Activated T-helper 2 cell treated with anti-CD3 and anti-CD28 coated beads, Interferon-gamma antibody, Interleukin-2, Interleukin-4, amounts not matched to agents 10 μg/mL and 5 μg/mL and 100 μg/mL, durations not matched to agents 14 hours and 24 hours and 36 hours (primary cell): Measurements from ENCODE around the gene ZFTA. TPM values are rescaled to one million over a fixed set of nuclear protein-coding genes. Genes with fewer than 3 reads are reported as not detected.

Source experiments
- DNase-seq: peaks from one replicate; pipeline ENCODE4 v3.0.0; 2021; ENCODE audit warnings: low spot score
- H3K27ac Mint-ChIP-seq: one replicate; pipeline ENCODE4 v1.8.0; 2021; ENCODE audit warnings: mixed read lengths
- H3K27me3 Mint-ChIP-seq: one replicate; pipeline ENCODE4 v1.8.0; 2021; ENCODE audit warnings: low read depth, mixed read lengths
- H3K36me3 Mint-ChIP-seq: one replicate; pipeline ENCODE4 v1.8.0; 2021; ENCODE audit warnings: low read depth, mixed read lengths
- H3K4me1 Mint-ChIP-seq: one replicate; pipeline ENCODE4 v1.8.0; 2021; ENCODE audit warnings: low read depth, mixed read lengths
- H3K4me3 Mint-ChIP-seq: one replicate; pipeline ENCODE4 v1.8.0; 2021; ENCODE audit warnings: low read depth, mild to moderate bottlenecking, moderate library complexity, mixed read lengths
- H3K9me3 Mint-ChIP-seq: one replicate; pipeline ENCODE4 v1.8.0; 2021; ENCODE audit warnings: mixed read lengths
- intact Hi-C: fragments of 100-400 bp; cut with micrococcal nuclease; formaldehyde crosslinking; loops from one replicate; pipeline ENCODE4 v1.15.1; 2023
- total RNA-seq: library from RNA; stranded (reverse); gene quantifications from 2 replicates; pipeline ENCODE4 v1.2.3, GENCODE V29; 2022

Gene ZFTA
- total RNA-seq, 1 donor from 2014 or later: 7.0 TPM

- intact Hi-C loops: loop anchor here (2.0 to 5.0 kb wide), 3 partner anchors 42 to 377 kb away; partner anchors contain the start of genes MARK2 and SPINDOC
- H3K9me3 Mint-ChIP-seq: no peaks in the 10 kb centered on the region
- no peak overlapping the region for H3K27ac Mint-ChIP-seq
- DNase-seq: no peak
- peaks cover 33% of the 10 kb centered on the region for H3K27me3 Mint-ChIP-seq
- peak overlapping the region; percentile 68 for H3K4me3 Mint-ChIP-seq
- no peaks in the 10 kb centered on the region for H3K36me3 Mint-ChIP-seq
- H3K4me1 Mint-ChIP-seq: peaks cover 12% of the 10 kb centered on the region
Observed at GRCh38 chr11:63769714-63770455, 1.3 kb upstream of the ZFTA start.

- H3K9me3 Mint-ChIP-seq: no peaks in the 10 kb centered on the region
- no peak for DNase-seq
- no peaks in the 10 kb centered on the region for H3K36me3 Mint-ChIP-seq
- H3K27me3 Mint-ChIP-seq: peaks cover 32% of the 10 kb centered on the region
- peak overlapping the region; percentile 30 for H3K4me3 Mint-ChIP-seq
- H3K4me1 Mint-ChIP-seq: peaks cover 12% of the 10 kb centered on the region
- H3K27ac Mint-ChIP-seq: no peak overlapping the region
- intact Hi-C loops: loop anchor here (2.0 to 5.0 kb wide), 3 partner anchors 43 to 378 kb away; partner anchors contain the start of genes MARK2 and SPINDOC
Observed at GRCh38 chr11:63769042-63769713, 603 bp upstream of the ZFTA start.

GRCh38 chr11:63767565-63768236 is 874 bp downstream of the ZFTA start:
- H3K4me1 Mint-ChIP-seq: peaks cover 12% of the 10 kb centered on the region
- no peaks in the 10 kb centered on the region for H3K9me3 Mint-ChIP-seq
- peak overlapping the region; percentile 24 for H3K27ac Mint-ChIP-seq
- H3K4me3 Mint-ChIP-seq: peak overlapping the region; percentile 86
- intact Hi-C loops: loop anchor here (2.0 to 5.0 kb wide), 3 partner anchors 45 to 380 kb away; partner anchors contain the start of genes MARK2 and SPINDOC
- no peaks in the 10 kb centered on the region for H3K36me3 Mint-ChIP-seq
- peak; percentile 30 for DNase-seq
- peaks cover 24% of the 10 kb centered on the region for H3K27me3 Mint-ChIP-seq

- intact Hi-C loops: loop anchor here (5.0 kb wide), 2 partner anchors 45 to 380 kb away; partner anchors contain the start of gene SPINDOC
- H3K4me1 Mint-ChIP-seq: peaks cover 12% of the 10 kb centered on the region
Observed at GRCh38 chr11:63767267-63767564, 1.4 kb downstream of the ZFTA start.

GRCh38 chr11:63766531-63767235 is 1.9 kb downstream of the ZFTA start:
- no peak for DNase-seq
- no peak overlapping the region for H3K27ac Mint-ChIP-seq
- intact Hi-C loops: loop anchor here (5.0 kb wide), 2 partner anchors 46 to 381 kb away; partner anchors contain the start of gene SPINDOC
- H3K36me3 Mint-ChIP-seq: no peaks in the 10 kb centered on the region
- H3K4me3 Mint-ChIP-seq: peak overlapping the region; percentile 86
- peaks cover 19% of the 10 kb centered on the region for H3K27me3 Mint-ChIP-seq
- peaks cover 12% of the 10 kb centered on the region for H3K4me1 Mint-ChIP-seq
- H3K9me3 Mint-ChIP-seq: no peaks in the 10 kb centered on the region

More at GRCh38 chr11:63767267-63767564, 1.4 kb downstream of the ZFTA start:
- H3K4me3 Mint-ChIP-seq: peak overlapping the region; percentile 86
- H3K27ac Mint-ChIP-seq: peak overlapping the region; percentile 24
- H3K9me3 Mint-ChIP-seq: no peaks in the 10 kb centered on the region
- DNase-seq: no peak
- peaks cover 21% of the 10 kb centered on the region for H3K27me3 Mint-ChIP-seq
- H3K36me3 Mint-ChIP-seq: no peaks in the 10 kb centered on the region

GRCh38 chr11:63765688-63766241 is 2.8 kb downstream of the ZFTA start:
- no peak for DNase-seq
- H3K4me3 Mint-ChIP-seq: no peak overlapping the region
- H3K27ac Mint-ChIP-seq: no peak overlapping the region
- intact Hi-C loops: loop anchor here (5.0 kb wide), 2 partner anchors 47 to 382 kb away; partner anchors contain the start of gene SPINDOC
- no peaks in the 10 kb centered on the region for H3K36me3 Mint-ChIP-seq
- H3K27me3 Mint-ChIP-seq: peaks cover 11% of the 10 kb centered on the region
- no peaks in the 10 kb centered on the region for H3K9me3 Mint-ChIP-seq
- H3K4me1 Mint-ChIP-seq: peaks cover 10% of the 10 kb centered on the region

- Mint-ChIP-seq H3K27me3 (peaks cover 3% of the 10 kb centered on the region), H3K9me3 (no peaks in the 10 kb centered on the region), H3K27ac (no peak overlapping the region), H3K36me3 (no peaks in the 10 kb centered on the region), H3K4me3 (no peak overlapping the region), H3K4me1 (peaks cover 7% of the 10 kb centered on the region)
- intact Hi-C loops: loop anchor here (5.0 kb wide), 2 partner anchors 47 to 382 kb away; partner anchors contain the start of gene SPINDOC
- no peak for DNase-seq
Observed at GRCh38 chr11:63764679-63765647, 3.6 kb downstream of the ZFTA start.

- Mint-ChIP-seq H3K9me3 (no peaks in the 10 kb centered on the region), H3K4me1 (peaks cover 7% of the 10 kb centered on the region), H3K27ac (no peak overlapping the region), H3K36me3 (no peaks in the 10 kb centered on the region), H3K27me3 (no peaks in the 10 kb centered on the region), H3K4me3 (no peak overlapping the region)
- no peak for DNase-seq
- intact Hi-C loops: no loop called here
Observed at GRCh38 chr11:63764340-63764678, 4.3 kb downstream of the ZFTA start.

- intact Hi-C loops: no loop called here
- DNase-seq: no peak
- H3K4me3 Mint-ChIP-seq: no peak overlapping the region
- H3K9me3 Mint-ChIP-seq: no peaks in the 10 kb centered on the region
- no peak overlapping the region for H3K27ac Mint-ChIP-seq
- no peaks in the 10 kb centered on the region for H3K36me3 Mint-ChIP-seq
- H3K4me1 Mint-ChIP-seq: peaks cover 7% of the 10 kb centered on the region
- H3K27me3 Mint-ChIP-seq: no peaks in the 10 kb centered on the region
Observed at GRCh38 chr11:63763496-63764339, 4.9 kb downstream of the ZFTA start.

GRCh38 chr11:63762654-63763495 is 5.7 kb downstream of the ZFTA start:
- Mint-ChIP-seq H3K36me3 (peaks cover 5% of the 10 kb centered on the region), H3K4me1 (peaks cover 7% of the 10 kb centered on the region)

More at GRCh38 chr11:63762654-63763495, 5.7 kb downstream of the ZFTA start:
- intact Hi-C loops: no loop called here
- DNase-seq: no peak
- Mint-ChIP-seq H3K27ac (no peak overlapping the region), H3K4me3 (no peak overlapping the region), H3K27me3 (no peaks in the 10 kb centered on the region), H3K9me3 (no peaks in the 10 kb centered on the region)
